HCEC 1CT (cell line): ENCODE results near the gene TRPM3.
"Not testable (repeated sequence)": the region's sequence is repeated elsewhere in the genome, so short reads cannot be mapped to it uniquely, and the experiment has no call there.

Experiments
- DNase-seq: peaks from one replicate; pipeline ENCODE4 v3.0.0-alpha.2; 2017

The TRPM3 gene

DNA sequence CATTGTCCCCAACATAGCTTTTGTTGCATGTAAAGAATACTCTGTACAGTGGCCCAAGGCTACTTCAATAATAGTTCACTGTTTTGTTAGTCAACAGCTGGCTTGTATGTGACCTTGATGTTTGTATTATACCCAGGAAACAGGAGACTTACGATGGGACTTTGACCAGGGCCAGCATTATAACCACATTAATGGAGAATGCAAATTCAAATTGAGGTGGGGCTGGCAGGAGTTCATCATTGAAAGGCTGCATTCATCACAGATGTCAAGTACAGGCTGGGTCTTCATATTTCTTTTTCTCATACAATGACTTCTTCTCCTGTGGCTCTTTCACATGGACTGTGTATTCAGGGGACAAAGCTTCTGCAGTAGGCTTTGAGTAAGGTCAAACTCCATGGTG, 396.6 kb downstream of the TRPM3 start:
- DNase-seq, result not testable (repeated sequence)

DNA sequence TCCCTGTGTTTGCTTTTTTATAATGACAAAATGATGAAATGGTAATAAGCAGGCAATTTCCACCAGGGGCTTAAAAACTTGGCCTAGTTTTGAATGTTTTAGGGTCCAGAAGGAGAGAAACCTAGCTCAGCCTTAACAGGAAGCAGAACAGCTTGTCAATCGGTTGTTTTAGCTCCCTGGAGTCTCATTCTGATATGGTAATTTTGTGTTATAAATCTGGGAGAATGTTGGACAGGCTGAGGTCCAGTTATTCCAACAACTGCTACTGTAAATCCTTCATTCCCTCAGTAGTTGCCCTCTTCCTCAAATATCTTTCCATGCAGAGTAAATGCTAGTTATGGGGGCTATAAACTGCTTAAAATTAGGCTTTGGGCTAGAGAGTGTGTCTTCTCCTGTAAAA, 397.4 kb downstream of the TRPM3 start:
- DNase-seq, result not testable (repeated sequence)

DNA sequence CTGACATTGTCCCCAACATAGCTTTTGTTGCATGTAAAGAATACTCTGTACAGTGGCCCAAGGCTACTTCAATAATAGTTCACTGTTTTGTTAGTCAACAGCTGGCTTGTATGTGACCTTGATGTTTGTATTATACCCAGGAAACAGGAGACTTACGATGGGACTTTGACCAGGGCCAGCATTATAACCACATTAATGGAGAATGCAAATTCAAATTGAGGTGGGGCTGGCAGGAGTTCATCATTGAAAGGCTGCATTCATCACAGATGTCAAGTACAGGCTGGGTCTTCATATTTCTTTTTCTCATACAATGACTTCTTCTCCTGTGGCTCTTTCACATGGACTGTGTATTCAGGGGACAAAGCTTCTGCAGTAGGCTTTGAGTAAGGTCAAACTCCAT, 414.6 kb downstream of the TRPM3 start:
- not testable (repeated sequence) for DNase-seq

DNA sequence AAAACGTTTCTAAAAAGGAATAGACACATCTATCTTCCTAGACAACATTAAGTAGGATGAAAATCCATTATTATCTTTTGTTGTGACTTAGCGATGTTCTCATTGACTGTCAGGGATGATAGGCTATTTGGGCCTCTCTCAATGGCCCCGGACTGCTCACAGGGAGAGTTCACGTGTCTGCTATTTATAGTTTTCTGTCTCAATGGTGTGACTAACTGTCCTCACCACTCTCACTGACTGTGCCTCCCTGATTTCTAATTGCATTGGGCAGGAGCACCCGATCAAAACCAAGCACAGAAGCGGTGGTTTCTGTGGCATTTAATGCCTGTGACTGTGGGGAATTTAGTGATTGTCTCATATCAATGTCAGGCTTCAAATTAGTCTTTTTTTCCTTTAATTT, 420.3 kb downstream of the TRPM3 start:
- DNase-seq, result no peak

DNA sequence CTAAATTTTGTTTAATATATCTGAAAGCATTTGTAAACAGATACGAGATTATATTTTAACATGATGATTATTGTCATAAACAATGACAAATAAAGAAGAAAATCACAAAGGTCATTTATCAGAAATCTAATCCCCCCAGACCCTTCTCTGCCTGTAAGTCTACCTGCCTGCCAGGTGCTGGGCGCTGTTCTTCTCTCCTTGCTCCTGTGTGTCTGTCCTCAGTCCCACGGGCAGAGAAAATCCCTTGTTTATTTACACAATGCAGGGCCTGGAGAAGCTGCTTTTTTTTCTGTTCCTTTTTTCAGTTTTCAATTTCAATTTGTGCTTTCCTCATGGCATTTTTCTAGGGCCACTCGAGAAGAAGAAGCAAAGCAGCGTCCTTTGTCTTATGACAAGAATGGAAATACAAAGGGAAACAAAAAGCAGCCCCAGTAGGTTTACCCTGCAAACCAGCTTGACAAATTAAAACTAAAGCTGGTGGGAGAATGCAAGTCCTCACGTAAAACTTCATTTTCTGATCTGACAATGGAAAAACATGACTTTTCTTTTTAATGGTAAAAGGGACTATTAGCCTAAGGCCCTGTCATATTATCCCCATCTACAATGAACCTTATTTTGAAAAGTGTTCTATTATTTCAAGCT, 424.6 kb downstream of the TRPM3 start:
- no peak for DNase-seq

DNA sequence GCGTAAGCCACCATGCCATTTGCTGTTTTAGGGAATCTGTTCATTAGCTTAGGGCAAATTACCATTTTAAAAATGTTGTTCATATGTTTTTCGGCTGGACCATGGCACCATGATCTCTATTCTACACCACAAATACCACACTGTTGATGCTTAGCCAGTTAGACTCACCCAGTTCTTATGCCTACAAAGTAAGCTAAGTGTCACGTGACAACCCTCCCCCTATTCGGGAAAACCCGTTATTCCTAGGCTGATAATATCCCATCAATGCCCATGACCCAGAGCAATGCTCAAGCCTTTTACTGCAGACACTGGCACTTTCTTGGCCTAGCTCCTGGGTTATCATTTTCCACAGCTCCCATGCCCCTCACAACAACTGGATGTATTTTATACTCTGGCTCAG, 426.7 kb downstream of the TRPM3 start:
- DNase-seq, result no peak

DNA sequence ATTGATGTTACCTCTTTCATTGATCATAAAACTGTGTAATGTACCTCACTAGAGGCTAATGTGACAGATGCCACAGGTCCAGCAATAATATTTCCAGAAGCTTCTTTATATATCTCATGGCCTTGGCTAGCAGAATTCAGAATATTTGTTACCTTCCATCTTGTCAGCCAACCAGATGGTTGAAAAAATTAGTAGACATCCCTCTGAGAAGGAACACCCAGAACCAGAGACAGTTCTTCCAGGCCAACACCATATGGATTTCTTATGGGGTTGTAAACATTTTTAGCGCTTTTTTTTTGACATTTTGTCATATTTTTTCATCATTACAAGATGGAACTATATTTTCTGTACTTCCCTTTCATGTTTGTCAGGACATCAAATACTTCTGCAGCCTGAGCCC, 428.2 kb downstream of the TRPM3 start:
- DNase-seq, result no peak

DNA sequence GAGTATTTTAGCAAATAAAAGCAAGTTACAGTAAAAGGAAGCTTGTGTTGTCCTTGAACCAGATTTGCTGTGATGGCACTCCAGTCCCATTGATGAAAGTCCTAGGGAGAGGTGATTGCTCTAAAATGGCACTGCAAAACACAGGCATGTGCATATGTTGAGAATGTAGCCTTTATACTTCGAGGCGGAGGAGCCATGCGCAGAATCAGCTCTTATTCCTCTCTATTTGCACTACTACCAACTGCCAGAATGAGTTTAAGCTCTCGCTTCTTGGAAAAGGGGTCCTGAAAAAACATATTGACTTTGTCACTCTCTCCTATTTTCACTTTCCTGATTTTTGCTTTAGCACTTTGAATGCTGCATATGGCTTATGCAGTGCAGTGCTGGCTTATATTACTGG, 429.0 kb downstream of the TRPM3 start:
- no peak for DNase-seq

DNA sequence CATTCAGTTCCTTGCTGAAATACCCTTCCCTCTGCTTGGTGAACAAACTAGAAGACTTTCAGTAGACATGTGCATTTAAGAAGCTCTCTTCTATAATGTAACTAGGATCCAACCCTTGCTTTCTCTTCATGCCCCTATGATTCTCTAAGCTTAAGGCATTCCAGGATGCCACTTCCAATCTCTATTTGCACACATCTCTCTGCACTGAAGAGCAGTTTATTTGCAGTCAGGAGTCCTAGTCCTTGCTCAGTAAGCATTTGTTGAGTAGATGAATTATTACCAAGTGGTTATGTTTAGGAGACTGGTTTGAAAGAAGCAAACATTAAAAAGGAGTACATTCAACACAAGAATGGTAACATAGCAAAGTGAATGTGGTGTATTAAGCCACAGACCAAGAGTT, 432.7 kb downstream of the TRPM3 start:
- DNase-seq, result no peak

DNA sequence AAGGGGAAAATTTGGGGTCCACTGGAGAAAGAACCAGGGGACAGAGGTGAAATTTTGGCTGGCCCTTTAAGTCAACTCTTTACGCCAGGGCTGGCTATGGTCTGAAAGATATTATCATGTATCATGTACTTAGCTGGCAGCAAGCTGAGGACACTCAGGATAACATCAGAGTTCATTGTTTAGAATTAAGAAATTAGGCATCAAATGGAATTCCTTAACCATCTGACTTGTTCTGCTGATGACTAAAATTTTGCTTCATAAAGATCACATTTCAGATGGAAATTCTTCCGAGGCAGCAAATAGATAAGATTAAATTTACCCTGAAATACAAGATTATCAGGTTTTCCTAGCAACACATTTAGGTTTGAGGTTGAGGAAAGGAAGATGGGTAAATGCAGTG, 437.6 kb downstream of the TRPM3 start:
- DNase-seq, result peak; percentile 78

DNA sequence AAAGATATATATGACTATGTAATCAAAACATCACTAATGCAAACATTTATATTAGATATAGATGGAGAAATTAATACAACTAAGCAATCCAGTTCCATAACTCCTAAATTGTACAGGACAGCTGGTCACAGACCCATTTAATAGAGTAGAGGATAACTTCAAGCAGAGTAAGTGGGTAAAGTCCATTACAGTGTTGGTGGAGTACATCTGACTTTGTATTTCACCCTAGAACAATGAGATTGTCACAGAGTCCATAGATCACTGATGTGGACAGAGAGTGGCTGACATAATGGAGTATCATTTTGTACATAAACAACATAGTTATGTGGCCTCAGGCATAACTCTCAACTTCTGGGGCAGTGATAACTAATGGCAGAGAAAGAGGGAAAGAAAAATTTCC, 439.1 kb downstream of the TRPM3 start:
- DNase-seq, result no peak

DNA sequence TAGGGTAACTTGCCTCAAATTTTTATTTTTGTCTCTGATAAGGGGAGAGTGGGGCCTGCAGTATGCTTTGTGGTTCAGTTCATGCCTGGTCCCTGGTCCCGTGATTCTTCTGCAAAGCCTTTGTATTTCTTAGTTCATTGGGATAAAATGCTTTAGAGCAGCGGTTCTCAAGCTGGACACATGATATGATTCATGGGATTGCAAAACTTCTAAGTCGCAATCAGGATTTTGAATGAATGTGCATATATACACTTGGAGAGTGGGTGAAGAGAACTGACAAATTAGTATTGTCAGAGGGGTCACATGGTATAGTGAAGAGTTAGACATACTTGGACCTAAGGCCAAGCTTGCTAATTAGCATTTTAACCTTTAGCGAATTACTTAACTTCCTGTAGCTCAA, 441.6 kb downstream of the TRPM3 start:
- DNase-seq, result peak; percentile 90

DNA sequence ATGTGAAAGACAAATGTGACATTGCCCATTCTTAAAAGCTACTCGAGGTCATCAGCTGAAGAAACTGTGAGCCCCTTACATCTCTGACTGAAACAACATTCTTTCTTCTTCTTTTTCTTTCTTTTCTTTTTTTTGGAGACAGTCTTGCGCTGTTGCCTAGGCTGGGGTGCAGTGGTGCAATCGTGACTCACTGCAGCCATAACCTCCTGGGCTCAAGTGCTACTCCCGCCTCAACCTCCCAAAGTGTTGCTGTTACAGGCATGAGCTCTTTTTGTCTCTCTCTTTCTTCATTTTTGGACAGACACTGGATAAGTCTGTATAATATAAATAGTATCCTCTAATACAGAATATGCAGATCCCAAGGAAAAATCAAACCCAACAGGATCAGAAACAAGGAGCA, 443.3 kb downstream of the TRPM3 start:
- peak; percentile 57 for DNase-seq

DNA sequence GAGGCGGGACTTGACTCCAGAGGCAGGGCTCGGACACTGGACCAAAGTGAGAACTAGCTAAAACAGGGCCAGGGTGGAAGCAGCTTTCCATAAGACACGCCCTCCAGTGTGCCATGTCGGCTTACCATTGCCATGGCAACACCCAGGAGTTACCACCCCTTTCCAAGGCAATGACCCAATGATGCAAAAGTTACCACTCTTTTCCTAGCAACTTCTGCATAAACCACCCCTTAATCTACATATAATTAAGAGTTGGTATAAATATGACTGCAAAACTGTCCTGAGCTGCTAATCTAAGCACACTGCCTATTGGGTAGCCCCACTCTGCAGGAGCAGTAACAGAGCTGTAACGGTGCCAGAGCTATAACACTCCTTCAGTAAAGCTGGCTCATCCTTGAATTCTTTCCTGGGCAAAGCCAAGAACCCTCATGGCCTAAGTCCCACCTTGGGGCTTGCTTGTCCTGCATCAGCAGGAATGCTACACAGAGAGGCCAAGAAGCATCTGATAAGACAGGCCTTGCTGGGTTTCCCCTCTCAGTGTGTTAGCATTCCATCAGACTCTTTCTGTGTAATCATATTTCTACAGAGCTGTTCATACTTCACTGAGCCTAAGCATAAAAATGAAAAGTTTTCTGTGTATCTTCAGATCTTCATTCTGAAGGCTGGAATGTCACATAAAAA, 444.2 kb downstream of the TRPM3 start:
- DNase-seq, result no peak

DNA sequence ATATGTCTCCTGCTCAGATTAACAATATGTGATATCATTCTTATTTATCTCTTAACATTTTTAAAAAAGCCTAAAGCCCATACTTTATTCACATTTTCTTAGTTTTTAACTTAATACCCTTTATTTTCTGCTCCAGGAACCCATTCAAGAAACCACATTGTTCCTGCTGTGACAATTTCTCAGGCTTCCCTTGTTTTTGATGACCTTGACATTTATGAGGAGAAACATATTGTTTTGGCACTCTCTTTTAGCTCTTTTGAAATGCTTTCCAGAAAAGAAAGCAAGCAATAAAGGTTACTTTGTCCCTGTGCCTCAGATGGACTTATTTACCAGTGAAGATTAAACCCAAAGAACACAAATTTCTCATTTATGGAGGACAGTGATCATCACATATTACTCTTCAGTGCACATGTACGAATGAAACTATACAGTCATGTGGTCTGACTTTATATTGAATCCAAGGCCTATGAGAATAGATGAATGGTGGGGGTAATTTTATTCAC, 445.5 kb downstream of the TRPM3 start:
- no peak for DNase-seq

DNA sequence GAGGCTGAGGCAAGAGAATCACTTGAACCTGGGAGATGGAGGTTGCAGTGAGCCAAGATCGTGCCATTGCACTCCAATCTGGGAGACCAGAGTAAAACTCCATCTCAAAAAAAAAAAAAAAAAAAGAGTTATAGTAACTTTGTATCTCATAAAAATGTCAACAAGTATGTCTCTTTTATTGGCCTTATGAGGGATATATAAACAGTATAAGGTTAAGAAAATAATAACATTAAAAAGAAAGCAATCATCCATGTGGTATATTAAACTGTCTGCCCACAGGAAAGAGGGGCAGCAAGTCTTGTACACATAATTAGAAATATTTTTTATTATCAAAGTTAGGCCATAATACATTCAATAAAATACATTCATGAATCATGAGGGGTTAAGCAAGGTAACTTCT, 447.6 kb downstream of the TRPM3 start:
- no peak for DNase-seq

DNA sequence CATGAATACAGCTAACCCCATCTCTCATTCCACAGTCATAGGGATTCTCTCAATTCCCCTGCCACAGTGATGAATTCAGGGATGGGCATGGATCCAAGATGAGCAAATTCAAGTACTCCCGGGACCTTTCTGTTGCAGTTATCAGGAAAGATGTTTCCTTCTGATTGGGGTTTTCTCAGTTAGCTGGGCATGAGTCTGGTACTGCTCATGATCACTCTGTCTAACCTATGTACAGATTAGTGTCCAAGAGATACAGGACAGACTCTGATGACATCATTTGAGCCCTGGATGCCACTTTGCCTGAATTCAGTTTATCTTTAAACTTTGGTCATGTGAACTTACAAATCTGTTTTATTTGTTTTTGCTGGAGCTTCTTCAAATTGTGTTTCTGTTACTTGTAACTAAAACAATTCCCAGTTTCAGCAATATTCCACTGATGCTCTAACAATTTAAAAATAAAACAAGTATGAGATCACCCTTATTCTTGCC, 449.2 kb downstream of the TRPM3 start:
- peak; percentile 19 for DNase-seq

DNA sequence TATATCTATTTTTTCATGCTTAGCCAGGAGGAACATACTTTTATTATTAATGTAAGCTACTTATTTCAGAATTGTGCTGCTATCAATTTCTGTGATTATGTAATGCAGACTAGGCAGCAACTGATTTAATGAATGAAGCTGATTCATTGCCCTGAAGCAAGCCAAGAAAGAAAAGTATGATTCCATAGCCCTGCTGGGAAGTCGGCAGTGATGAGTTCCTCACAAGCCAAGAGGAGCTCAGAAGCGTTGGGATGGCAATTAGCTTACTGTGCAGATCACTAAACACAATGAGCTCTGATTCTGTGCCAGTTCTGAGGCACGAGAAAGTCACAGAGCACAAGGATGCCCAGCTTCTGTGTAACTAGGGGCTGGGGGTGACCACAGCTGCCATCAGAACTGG, 452.7 kb downstream of the TRPM3 start:
- DNase-seq, result no peak

DNA sequence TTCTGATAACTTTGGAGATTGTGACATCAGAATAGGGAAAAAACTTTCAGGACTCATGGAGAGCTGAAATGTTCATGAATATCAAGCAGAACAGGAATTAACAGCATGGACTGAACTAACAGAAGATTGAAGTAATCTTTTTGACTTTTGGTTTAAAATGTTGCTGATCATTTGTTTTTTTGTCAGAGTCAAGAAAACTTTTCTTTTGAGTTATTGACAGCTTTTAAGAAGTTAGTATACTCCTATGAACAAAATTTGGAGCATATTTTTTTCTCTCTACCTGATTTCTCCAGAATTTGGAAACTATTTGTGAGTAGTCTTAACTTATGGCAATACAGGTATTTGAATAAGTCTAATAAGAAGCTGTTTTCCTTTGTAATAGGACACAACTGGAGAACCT, 462.7 kb downstream of the TRPM3 start:
- no peak for DNase-seq

DNA sequence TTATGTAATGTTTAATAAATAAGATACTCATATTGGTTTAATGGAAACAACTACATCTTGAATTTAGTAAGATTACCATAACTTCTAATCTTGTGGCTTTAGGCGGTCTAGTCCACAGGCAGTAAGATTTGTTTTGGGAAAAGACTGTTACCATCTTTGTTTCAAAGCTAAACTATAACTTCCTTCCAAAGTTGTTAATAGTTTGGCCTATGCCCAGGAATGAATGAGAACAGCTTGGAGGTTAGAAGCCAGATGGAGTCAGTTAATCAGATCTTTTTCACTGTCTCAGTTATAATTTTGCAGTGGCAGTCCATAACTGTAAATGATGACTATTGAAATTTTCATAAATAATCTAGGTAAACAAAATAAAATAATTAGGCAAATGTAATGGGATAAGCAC, 465.1 kb downstream of the TRPM3 start:
- no peak for DNase-seq

DNA sequence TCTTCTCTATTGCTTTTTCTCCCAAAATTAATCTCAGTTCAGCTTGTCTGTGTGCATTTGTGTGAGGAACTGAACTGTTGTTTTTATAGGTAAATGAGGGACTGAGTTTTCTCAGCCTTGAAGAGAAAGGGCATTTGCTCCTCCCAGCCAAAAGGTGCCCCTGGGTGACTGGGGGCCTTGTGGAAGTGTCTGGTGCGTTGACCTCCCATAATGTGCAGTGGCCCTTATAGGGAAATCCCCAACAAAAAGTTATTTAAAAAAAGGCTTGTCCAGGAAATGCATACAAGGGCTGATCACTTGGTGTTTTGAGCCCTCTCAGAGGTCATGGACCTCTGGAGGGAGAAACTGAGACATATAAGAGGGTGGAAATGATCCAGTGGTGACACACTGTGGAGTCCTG, 467.3 kb downstream of the TRPM3 start:
- DNase-seq, result no peak

DNA sequence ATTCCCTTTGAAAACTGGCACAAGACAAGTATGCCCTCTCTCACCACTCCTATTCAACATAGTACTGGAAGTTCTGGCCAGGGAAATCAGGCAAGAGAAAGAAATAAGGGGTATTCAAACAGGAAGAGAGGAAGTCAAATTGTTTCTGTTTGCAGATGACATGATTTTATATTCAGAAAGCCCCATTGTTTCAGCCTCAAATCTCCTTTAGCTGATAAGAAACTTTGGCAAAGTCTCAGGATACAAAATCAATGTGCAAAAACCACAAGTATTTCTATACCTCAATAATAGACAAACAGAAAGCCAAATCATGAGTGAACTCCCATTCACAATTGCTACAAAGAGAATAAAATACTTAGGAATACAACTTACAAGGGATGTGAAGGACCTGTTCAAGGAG, 476.8 kb downstream of the TRPM3 start:
- DNase-seq, result not testable (repeated sequence)

DNA sequence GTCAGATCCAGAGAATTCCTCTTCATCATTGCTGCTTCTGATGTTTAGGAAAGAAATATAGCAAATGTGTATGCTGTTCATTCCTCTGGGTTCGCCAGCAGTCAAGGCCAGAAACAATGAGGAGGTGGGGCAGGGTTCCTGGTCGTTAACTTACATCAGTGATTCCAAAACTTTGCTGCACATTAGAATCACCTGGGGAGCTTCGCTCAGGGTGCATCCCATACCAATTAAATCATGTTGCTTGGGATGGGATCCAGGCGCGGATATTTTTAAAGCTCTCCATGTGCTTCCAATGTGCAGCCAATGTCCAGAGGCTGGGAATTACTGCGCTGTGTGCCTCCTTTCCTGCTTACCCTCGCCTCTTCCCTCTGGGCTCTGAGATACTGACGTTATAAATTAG, 479.1 kb downstream of the TRPM3 start:
- no peak for DNase-seq

DNA sequence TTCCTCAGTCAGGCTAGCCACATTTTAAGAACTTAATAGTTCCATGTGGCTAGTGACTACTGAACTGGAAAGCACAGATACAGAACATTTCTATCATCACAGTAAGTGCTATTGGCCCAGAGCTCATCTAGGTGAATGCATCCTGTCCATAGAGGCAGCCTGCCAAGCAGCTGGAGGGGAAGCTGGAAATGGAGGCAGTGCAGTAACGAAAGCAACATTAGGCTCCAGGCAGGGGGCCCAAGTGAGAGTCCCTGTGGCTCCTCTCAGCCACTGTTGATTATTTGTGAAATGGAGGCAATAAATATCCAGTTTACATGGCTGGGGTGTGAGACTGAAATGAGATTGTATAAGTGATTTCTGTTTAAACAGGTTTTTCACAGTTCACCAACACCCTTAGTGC, 479.8 kb downstream of the TRPM3 start:
- DNase-seq, result no peak

DNA sequence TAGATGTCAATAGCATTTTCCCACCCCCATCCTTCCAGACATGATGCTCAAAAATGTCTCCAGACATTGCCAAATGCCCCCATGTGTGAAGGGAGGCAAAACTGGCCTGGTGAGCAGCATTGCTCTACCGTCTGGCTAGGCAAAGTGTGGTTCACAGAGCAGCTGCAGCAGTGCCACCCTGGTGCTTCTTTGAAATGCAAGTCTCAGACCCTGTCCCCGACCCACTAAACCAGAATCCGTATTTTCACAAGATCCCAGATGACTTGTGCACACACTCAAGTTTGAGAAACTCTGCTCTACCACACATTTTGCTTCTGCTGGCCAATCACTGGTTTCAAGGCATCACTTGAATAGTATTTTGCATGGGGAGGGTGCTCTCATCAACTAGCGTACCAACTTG, 480.4 kb downstream of the TRPM3 start:
- DNase-seq, result no peak
